ENCODE results near the gene TP53RK. TPM values are rescaled to one million over a fixed set of nuclear protein-coding genes. Genes with fewer than 3 reads are reported as not detected.

The TP53RK gene
- total and polyA plus RNA-seq, 2 of the 4 experiments (the other 2 are of a cell fraction), result 8.7 to 10.6 TPM

GRCh38 chr20:46647469-46647868 is 41.8 kb downstream of the TP53RK start:
- Histone ChIP-seq H4K5ac (ENCODE audit: low read depth, low read length) (no peak overlapping the region), H3K4me1 (ENCODE audit: control insufficient read depth, insufficient read depth, low read length) (peaks cover 3% of the 10 kb centered on the region; the same call in 1 of the 2 replicates), H2BK20ac (ENCODE audit: low read depth, low read length) (no peak overlapping the region), H3K27me3 (ENCODE audit: control insufficient read depth, insufficient read depth, low read length) (peaks cover 29% of the 10 kb centered on the region), H2AK9ac (replicated peaks; ENCODE audit: low read depth, low read length, poor library complexity) (no peak overlapping the region), H3K79me1 (ENCODE audit: low read depth in 1 of 2, low read length in 2 of 2) (no peaks in the 10 kb centered on the region), H2AK5ac (ENCODE audit: low read depth, low read length) (no peak overlapping the region), H4K20me1 (ENCODE audit: insufficient read depth, low read length) (no peaks in the 10 kb centered on the region), H3K4me3 (ENCODE audit: insufficient read depth, low read depth, low read length) (no peak overlapping the region), H3K36me3 (ENCODE audit: control insufficient read depth, insufficient read depth, low read length) (no peaks in the 10 kb centered on the region), H2BK5ac (ENCODE audit: low read depth, low read length, poor library complexity, severe bottlenecking) (no peak overlapping the region), H2BK15ac (ENCODE audit: low read depth, low read length) (no peak overlapping the region), H3K27ac (ENCODE audit: insufficient read depth, low read length) (no peak overlapping the region), H2BK120ac (ENCODE audit: low read depth, low read length) (no peak overlapping the region), H3K14ac (replicated peaks; ENCODE audit: low read depth, low read length) (no peak overlapping the region), H3K18ac (ENCODE audit: low read depth, low read length) (no peak overlapping the region), H3K9ac (ENCODE audit: low read depth, low read length) (no peak overlapping the region), H3K23ac (ENCODE audit: low read depth, low read length) (no peak overlapping the region), H3K56ac (ENCODE audit: extremely low read depth, insufficient read depth, low read length) (no peak overlapping the region), H3K4ac (ENCODE audit: low read depth, low read length) (no peak overlapping the region), H3K4me2 (ENCODE audit: low read depth, low read length) (no peak overlapping the region), H3K9me3 (ENCODE audit: control insufficient read depth, insufficient read depth, low read length) (no peaks in the 10 kb centered on the region), H4K91ac (ENCODE audit: insufficient read depth, low read depth, low read length) (no peak overlapping the region), H2AFZ (replicated peaks; ENCODE audit: low read length, poor library complexity) (no peak overlapping the region), H4K8ac (ENCODE audit: low read depth in 2 of 2, low read length in 2 of 2) (no peak overlapping the region), H3K9me1 (ENCODE audit: insufficient read depth, low read length) (no peaks in the 10 kb centered on the region)
- no peak for TF ChIP-seq NFE2L2 (IDR thresholded peaks at IDR 0.05; ENCODE audit: low read depth, low read length)
- TF ChIP-seq POLR2A (IDR thresholded peaks at IDR 0.05; ENCODE audit: low read depth, low read length), result no peak
- POLR2A ChIA-PET (ENCODE audit: unreplicated experiment), result no interaction called here
- no TSS peak for BruUV-seq (replicated peaks)
- in situ Hi-C loops (cut with MboI; ENCODE audit: low sequenced_read_pairs) (no loop called here), dilution Hi-C loops (cut with HindIII; ENCODE audit: low sequenced_read_pairs, unreplicated experiment) (no loop called here), intact Hi-C loops (cut with micrococcal nuclease) (no loop called here)
- CTCF ChIA-PET, result no interaction called here
- ATAC-seq (ENCODE audit: low read depth) (no peak), DNase-seq (no peak)
- 40% methylated on average over 1 of the region's 4 CpGs; no CpG with 5 or more reads in 1 of the 2 experiments for WGBS, 2 experiments (ENCODE audit: extremely low coverage in 2 of 2, insufficient read length in 1 of 2)

Measured in IMR-90 (cell line).